HL-60 (cell line): Measurements from ENCODE around the gene PLEKHG1.

ENCODE experiments used
- GABPA ChIP-seq: IDR thresholded peaks from 2 replicates; pipeline ENCODE4 v1.6.1; 2012; ENCODE audit warnings: low read depth
- POLR2AphosphoS5 ChIP-seq: IDR thresholded peaks from 2 replicates; pipeline ENCODE4 v1.6.1; 2012; ENCODE audit warnings: low read depth
- SPI1 ChIP-seq: IDR thresholded peaks from 2 replicates; pipeline ENCODE4 v1.6.1; 2012; ENCODE audit warnings: low read depth, mild to moderate bottlenecking, borderline replicate concordance
- TF ChIP-seq, protein P1 (sequence below): IDR thresholded peaks from one replicate; pipeline ENCODE4 v1.5.1; 2011; ENCODE audit warnings: low read length, control low read depth, inconsistent platforms; ENCODE audit not compliant: insufficient read depth
- TF ChIP-seq, protein P2 (sequence below): IDR thresholded peaks from 2 replicates; pipeline ENCODE4 v1.6.1; 2012; ENCODE audit warnings: low read depth; ENCODE audit not compliant: insufficient replicate concordance

DNA sequence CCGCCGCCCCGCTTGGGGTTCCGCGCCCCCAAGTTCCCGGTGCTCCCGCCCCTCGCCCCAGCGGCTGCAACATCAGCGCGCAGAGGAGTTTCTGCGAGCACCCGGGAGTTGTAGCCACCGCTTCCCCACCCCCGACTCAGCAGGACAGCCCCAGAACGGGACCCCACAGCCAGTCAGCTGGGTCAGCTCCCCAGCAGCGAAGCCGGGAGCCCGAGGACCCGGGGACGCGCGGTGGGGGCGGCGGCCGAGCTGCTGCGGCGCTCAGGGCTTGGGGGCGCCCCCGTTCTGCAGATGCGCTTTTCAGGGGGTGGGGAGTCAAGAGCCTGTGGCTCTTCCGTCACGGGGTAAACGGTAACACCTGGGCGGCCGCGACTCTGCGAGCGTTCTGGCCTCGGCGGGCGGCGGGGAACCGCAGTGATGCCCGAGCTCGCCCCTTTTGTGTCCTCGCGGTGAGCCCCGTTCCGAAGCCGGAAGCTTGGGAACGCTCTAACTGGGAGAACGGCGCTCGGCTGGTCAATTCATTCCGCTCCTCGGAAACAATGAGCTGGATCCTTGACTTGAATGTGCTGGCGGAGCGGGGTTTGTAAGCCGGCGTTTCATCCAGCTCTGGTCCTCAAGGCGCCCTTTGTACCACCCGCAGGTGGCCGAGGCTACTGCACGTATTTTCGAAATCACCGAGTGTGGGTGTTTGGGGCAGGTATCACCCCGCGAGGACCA lies 774 bp downstream of the PLEKHG1 start:
- TF ChIP-seq, protein P1, sequence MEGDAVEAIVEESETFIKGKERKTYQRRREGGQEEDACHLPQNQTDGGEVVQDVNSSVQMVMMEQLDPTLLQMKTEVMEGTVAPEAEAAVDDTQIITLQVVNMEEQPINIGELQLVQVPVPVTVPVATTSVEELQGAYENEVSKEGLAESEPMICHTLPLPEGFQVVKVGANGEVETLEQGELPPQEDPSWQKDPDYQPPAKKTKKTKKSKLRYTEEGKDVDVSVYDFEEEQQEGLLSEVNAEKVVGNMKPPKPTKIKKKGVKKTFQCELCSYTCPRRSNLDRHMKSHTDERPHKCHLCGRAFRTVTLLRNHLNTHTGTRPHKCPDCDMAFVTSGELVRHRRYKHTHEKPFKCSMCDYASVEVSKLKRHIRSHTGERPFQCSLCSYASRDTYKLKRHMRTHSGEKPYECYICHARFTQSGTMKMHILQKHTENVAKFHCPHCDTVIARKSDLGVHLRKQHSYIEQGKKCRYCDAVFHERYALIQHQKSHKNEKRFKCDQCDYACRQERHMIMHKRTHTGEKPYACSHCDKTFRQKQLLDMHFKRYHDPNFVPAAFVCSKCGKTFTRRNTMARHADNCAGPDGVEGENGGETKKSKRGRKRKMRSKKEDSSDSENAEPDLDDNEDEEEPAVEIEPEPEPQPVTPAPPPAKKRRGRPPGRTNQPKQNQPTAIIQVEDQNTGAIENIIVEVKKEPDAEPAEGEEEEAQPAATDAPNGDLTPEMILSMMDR: no peak
- TF ChIP-seq GABPA: no peak
- TF ChIP-seq POLR2AphosphoS5: no peak
- TF ChIP-seq SPI1: no peak
- TF ChIP-seq, protein P2, sequence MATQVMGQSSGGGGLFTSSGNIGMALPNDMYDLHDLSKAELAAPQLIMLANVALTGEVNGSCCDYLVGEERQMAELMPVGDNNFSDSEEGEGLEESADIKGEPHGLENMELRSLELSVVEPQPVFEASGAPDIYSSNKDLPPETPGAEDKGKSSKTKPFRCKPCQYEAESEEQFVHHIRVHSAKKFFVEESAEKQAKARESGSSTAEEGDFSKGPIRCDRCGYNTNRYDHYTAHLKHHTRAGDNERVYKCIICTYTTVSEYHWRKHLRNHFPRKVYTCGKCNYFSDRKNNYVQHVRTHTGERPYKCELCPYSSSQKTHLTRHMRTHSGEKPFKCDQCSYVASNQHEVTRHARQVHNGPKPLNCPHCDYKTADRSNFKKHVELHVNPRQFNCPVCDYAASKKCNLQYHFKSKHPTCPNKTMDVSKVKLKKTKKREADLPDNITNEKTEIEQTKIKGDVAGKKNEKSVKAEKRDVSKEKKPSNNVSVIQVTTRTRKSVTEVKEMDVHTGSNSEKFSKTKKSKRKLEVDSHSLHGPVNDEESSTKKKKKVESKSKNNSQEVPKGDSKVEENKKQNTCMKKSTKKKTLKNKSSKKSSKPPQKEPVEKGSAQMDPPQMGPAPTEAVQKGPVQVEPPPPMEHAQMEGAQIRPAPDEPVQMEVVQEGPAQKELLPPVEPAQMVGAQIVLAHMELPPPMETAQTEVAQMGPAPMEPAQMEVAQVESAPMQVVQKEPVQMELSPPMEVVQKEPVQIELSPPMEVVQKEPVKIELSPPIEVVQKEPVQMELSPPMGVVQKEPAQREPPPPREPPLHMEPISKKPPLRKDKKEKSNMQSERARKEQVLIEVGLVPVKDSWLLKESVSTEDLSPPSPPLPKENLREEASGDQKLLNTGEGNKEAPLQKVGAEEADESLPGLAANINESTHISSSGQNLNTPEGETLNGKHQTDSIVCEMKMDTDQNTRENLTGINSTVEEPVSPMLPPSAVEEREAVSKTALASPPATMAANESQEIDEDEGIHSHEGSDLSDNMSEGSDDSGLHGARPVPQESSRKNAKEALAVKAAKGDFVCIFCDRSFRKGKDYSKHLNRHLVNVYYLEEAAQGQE: no peak
